Hepatocyte (in vitro differentiated cells): ENCODE results near the gene RAB11FIP3.

Source experiments
- EZH2 ChIP-seq: fragments of 200-600 bp; sonication (generic); IDR thresholded peaks from 2 replicates; pipeline ENCODE4 v1.6.1; 2016; ENCODE audit warnings: antibody characterized with exemption, mild to moderate bottlenecking, borderline replicate concordance
- TF ChIP-seq, protein P1 (sequence below): fragments of 200-600 bp; sonication (generic); IDR thresholded peaks from 2 replicates; pipeline ENCODE4 v1.5.1; 2016; ENCODE audit warnings: antibody characterized with exemption, mild to moderate bottlenecking; ENCODE audit not compliant: poor library complexity

DNA sequence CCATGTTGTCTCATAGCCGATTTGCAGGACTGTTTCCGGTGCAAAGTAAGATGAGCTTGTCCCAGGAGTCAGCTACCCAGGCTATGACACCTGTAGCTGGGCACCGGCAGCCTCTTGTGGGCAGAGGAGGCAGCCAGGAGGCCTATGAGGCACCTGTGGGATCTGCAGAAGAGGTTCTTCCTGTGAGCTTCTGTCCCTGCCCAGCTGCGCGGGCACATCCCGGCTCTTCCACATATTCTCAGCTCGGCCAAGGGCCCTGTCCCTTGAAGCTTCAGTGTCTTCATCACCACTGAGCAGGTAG, 80.7 kb downstream of the RAB11FIP3 start:
- TF ChIP-seq, protein P1, sequence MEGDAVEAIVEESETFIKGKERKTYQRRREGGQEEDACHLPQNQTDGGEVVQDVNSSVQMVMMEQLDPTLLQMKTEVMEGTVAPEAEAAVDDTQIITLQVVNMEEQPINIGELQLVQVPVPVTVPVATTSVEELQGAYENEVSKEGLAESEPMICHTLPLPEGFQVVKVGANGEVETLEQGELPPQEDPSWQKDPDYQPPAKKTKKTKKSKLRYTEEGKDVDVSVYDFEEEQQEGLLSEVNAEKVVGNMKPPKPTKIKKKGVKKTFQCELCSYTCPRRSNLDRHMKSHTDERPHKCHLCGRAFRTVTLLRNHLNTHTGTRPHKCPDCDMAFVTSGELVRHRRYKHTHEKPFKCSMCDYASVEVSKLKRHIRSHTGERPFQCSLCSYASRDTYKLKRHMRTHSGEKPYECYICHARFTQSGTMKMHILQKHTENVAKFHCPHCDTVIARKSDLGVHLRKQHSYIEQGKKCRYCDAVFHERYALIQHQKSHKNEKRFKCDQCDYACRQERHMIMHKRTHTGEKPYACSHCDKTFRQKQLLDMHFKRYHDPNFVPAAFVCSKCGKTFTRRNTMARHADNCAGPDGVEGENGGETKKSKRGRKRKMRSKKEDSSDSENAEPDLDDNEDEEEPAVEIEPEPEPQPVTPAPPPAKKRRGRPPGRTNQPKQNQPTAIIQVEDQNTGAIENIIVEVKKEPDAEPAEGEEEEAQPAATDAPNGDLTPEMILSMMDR, result no peak
- no peak for TF ChIP-seq EZH2
